ENCODE results near the gene SPATA16. TPM values are rescaled to one million over a fixed set of nuclear protein-coding genes. Genes with fewer than 3 reads are reported as not detected.

Gene SPATA16
- total and polyA plus RNA-seq, 7 donors: not detected

DNA sequence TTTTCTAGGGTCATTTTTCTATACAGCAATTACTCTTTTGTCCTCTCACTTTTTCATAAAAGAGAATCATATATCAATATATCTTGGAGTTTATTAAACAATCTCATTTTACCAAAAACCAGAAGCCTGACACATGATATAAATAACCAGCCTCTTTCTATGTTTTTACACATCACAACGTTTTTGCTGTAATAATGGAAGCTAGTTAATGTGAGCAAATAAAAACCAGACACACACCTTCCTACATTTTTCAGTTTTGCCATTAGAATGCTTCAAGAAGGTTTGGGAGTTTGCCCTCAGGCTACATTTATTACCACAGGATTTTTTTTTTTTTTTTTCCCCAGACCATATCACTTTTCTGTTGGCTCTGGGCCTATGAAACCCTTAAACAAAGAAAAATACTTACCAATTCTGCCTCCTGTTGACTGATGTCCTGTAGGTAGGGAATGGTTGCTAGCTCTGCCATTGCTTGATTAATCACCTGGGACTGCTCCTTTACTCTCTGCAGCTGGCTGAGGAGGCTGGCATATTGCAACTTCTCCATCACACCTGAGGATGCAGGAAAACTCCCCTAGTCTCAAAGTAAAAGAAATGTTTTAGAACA is 225.0 kb downstream of the SPATA16 start:
- WGBS, 3 donors: 41 to 49% (median 42%) methylated on average over 1 of the region's 1 CpG
- TF ChIP-seq, protein P1, sequence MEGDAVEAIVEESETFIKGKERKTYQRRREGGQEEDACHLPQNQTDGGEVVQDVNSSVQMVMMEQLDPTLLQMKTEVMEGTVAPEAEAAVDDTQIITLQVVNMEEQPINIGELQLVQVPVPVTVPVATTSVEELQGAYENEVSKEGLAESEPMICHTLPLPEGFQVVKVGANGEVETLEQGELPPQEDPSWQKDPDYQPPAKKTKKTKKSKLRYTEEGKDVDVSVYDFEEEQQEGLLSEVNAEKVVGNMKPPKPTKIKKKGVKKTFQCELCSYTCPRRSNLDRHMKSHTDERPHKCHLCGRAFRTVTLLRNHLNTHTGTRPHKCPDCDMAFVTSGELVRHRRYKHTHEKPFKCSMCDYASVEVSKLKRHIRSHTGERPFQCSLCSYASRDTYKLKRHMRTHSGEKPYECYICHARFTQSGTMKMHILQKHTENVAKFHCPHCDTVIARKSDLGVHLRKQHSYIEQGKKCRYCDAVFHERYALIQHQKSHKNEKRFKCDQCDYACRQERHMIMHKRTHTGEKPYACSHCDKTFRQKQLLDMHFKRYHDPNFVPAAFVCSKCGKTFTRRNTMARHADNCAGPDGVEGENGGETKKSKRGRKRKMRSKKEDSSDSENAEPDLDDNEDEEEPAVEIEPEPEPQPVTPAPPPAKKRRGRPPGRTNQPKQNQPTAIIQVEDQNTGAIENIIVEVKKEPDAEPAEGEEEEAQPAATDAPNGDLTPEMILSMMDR (IDR thresholded peaks at IDR 0.05): no peak
- DNase-seq (no peak), ATAC-seq (no peak)
- Histone ChIP-seq H3K9me3 (no peaks in the 10 kb centered on the region), H3K4me1 (no peaks in the 10 kb centered on the region), H3K27ac (no peak overlapping the region), H3K4me3 (no peak overlapping the region), H3K27me3 (ENCODE audit: insufficient read depth in 3 of 3, low read length in 2 of 3) (peaks cover 0 to 3% (median 0%) of the 10 kb centered on the region in 3 donors), H3K36me3 (ENCODE audit: insufficient read depth in 1 of 2, low read depth in 1 of 2) (no peaks in the 10 kb centered on the region)
- intact Hi-C loops (cut with DNase I): no loop called here

DNA sequence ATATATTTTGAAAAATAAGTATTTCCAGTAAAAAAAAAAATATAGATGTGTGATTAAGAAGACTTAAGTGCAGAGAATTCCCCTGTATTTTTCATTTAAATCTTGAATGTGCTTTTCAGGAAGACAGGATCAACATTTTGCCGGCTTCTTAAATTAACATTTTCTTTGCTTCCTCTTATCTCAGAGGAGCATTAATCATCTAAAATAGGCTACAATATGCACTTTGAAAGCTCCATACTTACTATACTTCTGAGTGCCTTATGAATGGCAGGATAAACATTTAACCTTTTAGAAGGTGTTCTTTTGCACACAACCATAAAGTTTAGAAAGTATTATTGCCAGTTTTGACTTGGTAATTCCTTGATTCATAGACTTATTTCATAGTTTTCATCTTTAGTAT is 226.2 kb downstream of the SPATA16 start:
- intact Hi-C loops (cut with DNase I): no loop called here
- H3K36me3 ChIP-seq (ENCODE audit: insufficient read depth in 1 of 2, low read depth in 1 of 2): no peaks in the 10 kb centered on the region
- H3K4me3 ChIP-seq: no peak overlapping the region
- DNase-seq: no peak
- TF ChIP-seq, protein P1 (IDR thresholded peaks at IDR 0.05): no peak
- WGBS, 3 donors: 48 to 75% (median 51%) methylated on average over 1 of the region's 1 CpG
- no peak overlapping the region for H3K27ac ChIP-seq
- ATAC-seq: no peak
- H3K9me3 ChIP-seq: no peaks in the 10 kb centered on the region
- peaks cover 0 to 3% (median 0%) of the 10 kb centered on the region in 3 donors for H3K27me3 ChIP-seq (ENCODE audit: insufficient read depth in 3 of 3, low read length in 2 of 3)
- H3K4me1 ChIP-seq: no peaks in the 10 kb centered on the region

DNA sequence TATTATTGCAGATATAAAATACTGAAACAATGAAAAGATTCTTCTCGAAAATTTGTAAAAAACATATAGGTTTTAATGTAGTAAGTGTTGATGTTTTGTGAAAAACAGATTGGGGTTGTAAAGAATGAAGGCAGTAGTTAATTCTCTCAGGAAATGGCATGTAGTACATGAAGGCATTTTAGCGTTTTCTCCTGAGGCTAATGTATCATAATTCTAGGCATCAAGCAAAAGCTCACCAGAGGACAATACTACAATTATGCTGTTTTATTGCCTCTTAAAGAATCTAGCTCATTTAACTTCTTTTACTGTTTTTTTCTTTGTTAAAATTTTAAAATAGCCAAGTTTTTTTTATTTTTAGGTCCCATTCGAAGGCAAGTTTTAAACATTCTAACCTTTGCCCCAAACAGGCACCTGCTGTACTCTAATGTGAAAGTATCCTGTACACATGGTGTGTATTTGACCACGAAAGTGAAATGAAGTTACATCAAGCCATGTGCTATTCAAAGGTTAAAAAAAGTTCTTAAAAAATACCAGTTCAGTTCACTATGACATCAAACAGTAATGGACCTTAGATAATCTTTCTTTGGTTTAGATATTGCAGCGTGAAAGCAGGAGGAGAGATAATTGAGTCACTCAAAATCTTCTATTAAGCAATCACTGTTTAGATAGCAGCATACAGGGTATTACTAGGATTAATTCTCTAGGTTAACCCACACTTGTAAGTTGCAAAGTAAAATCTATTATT is 227.0 kb downstream of the SPATA16 start:
- H3K9me3 ChIP-seq: no peaks in the 10 kb centered on the region
- no peak overlapping the region for H3K27ac ChIP-seq
- peaks cover 0 to 3% (median 0%) of the 10 kb centered on the region in 3 donors for H3K27me3 ChIP-seq (ENCODE audit: insufficient read depth in 3 of 3, low read length in 2 of 3)
- no peak for ATAC-seq
- H3K36me3 ChIP-seq (ENCODE audit: insufficient read depth in 1 of 2, low read depth in 1 of 2): no peaks in the 10 kb centered on the region
- TF ChIP-seq, protein P1 (IDR thresholded peaks at IDR 0.05): no peak
- intact Hi-C loops (cut with DNase I): no loop called here
- DNase-seq: no peak
- no peak overlapping the region for H3K4me3 ChIP-seq
- WGBS, 3 donors: 61 to 65% (median 62%) methylated on average over 5 of the region's 5 CpGs
- H3K4me1 ChIP-seq: no peaks in the 10 kb centered on the region

DNA sequence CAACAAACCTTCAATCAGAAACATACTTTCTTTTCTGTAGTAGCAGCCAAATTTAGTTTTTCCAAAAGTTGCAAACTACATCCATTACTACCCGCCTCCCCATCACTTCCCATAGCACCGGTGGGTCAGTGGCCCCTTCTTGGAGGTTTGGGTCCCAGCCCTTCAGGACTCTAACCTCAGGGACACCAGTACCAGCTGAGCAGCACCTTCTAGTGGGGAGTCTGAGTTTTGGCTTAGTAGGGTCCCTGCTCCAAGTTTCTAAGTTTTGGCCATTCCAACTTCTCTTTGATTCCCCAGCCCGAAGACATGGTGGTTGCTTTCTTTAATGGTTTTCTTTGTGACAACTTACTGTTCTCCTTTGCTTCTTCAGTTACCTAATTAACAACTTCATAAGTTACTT is 229.9 kb downstream of the SPATA16 start:
- no peak overlapping the region for H3K4me3 ChIP-seq
- no peaks in the 10 kb centered on the region for H3K9me3 ChIP-seq
- H3K27me3 ChIP-seq (ENCODE audit: insufficient read depth in 3 of 3, low read length in 2 of 3): peaks cover 0 to 3% (median 0%) of the 10 kb centered on the region in 3 donors
- H3K36me3 ChIP-seq (ENCODE audit: insufficient read depth in 1 of 2, low read depth in 1 of 2): no peaks in the 10 kb centered on the region
- TF ChIP-seq, protein P1 (IDR thresholded peaks at IDR 0.05): no peak
- no peak for DNase-seq
- intact Hi-C loops (cut with DNase I): no loop called here
- no peaks in the 10 kb centered on the region for H3K4me1 ChIP-seq
- WGBS, 3 donors: 96 to 98% (median 97%) methylated on average over 3 of the region's 3 CpGs
- no peak for ATAC-seq
- no peak overlapping the region for H3K27ac ChIP-seq
